AG04449 (cell line): ENCODE measurements around the gene TBC1D32.

ENCODE experiments used
- CTCF ChIA-PET: fragments of 350-600 bp; formaldehyde crosslinking; extraction: SDS; loops from one replicate; lab custom pipeline; 2021; ENCODE audit warnings: antibody characterized with exemption; lab: Yijun Ruan, JAX
- POLR2A ChIA-PET: fragments of 400-600, 350-600 bp; formaldehyde crosslinking; extraction: SDS; loops from one replicate; lab custom pipeline; 2020; ENCODE audit warnings: antibody characterized with exemption, inconsistent platforms; lab: Yijun Ruan, JAX
- DNase-seq: peaks from one replicate; pipeline ENCODE4 v3.0.0-alpha.2; 2010; ENCODE audit warnings: low read depth, low spot score
- H3K4me3 ChIP-seq: 2 replicates; pipeline ENCODE4 v1.5.1; 2011; ENCODE audit warnings: low read depth, mild to moderate bottlenecking, control low read depth, low read length
- CTCF ChIP-seq: IDR thresholded peaks from one replicate; pipeline ENCODE4 v1.5.1; 2011; ENCODE audit warnings: mild to moderate bottlenecking, moderate library complexity, low read length, control low read depth, inconsistent platforms; ENCODE audit not compliant: insufficient read depth; ENCODE audit errors: missing control alignments

TBC1D32 gene

DNA sequence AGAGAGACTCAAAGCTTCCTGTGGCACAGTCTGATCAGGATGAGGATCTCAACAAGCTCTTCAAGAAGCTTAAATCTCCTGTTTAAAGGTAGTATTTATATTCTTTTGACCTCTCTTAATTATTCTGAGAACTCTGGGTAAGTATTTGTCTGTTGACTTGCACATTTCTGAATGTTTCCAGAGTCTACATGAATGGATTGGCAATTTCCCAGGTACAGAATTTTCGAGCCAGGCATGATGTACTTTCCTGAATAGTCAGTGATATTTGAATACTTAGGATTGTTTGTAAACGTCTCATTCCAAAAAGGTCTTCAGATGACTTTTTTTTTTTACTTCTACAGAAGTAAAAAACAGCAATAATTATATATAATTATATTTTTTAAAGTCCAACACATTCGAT lies 293.4 kb downstream of the TBC1D32 start:
- ChIA-PET CTCF (interaction anchor here (0.6 kb wide), 1 partner anchor 935 kb away, joined by 3 read pairs; no protein-coding TSS in a partner anchor), POLR2A (no interaction called here)
- TF ChIP-seq CTCF, result no peak
- H3K4me3 ChIP-seq, result no peak overlapping the region
- DNase-seq, result no peak

DNA sequence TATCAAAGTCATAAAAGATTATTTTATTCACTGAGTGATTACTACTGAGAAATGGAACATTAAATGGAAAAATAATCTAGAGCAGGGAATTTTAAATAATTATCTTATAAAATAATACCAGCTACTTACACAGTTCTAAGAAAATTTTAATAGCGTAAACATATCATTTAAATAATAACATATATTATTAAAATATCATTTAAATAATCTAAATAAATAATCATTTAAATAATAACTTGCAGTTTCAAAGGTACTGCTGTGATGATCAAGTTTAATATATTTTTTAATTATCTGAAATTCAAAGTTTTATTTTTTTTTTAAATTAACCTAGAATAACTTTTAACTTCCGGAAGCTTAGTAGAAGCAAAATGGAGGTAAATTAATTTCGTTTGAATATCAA lies 301.2 kb downstream of the TBC1D32 start:
- CTCF ChIA-PET, result interaction anchor here (1.0 to 1.6 kb wide), 2 partner anchors 22 to 397 kb away, joined by 3 read pairs; no protein-coding TSS in a partner anchor
- H3K4me3 ChIP-seq, result no peak overlapping the region
- DNase-seq, result no peak
- POLR2A ChIA-PET, result no interaction called here
- TF ChIP-seq CTCF, result no peak

DNA sequence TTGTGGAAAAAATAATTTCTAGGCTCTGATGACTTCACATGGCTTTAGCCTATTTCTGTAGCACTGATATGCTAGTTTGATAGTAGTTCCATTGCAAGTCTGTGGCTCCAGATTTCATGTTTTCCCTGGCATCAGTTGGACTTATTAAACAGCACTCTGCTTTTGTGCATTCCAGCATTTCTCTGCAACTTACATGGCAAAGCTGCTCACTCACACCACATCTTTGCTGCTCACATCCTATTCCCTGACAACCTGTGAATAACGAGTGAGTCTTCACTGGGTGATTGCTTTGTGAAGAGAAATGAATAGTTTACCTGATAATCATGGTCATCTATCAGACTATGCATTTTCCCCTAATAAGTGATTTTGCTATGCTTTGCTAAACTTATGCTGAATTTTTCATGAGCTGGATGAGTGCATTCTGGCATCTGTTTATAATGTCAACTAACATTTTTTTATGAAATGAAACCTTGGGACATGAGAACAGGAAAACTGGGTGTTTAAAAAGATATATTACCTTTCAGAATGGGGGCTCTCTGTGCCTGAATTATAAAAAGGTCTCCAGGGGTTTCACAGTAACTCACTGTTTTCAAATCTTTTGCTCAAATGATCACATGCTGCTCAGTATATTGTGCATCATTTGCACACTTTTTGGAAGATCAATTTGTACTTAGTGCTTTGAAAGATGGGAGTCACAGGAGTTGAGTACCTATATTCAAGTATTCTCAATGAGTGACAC lies 301.8 kb downstream of the TBC1D32 start:
- CTCF ChIA-PET, result interaction anchor here (1.0 to 1.6 kb wide), 2 partner anchors 23 to 398 kb away, joined by 3 read pairs; no protein-coding TSS in a partner anchor
- DNase-seq, result no peak
- TF ChIP-seq CTCF, result no peak
- POLR2A ChIA-PET, result no interaction called here
- no peak overlapping the region for H3K4me3 ChIP-seq
